NCI-H1092 (cell line): Measurements from ENCODE around the gene LGALS3BP.
"Not testable (repeated sequence)": the region's sequence is repeated elsewhere in the genome, so short reads cannot be mapped to it uniquely, and the experiment has no call there.

Experiments
- DNase-seq: peaks from one replicate; lab custom pipeline; 2025; lab: John Stamatoyannopoulos, UW

The LGALS3BP gene

GRCh38 chr17:78979780-78980623, at the start of gene LGALS3BP:
Gene LGALS3BP, minus strand, starts transcription at chr17:78979923. Its CDS starts 2,732 bp downstream, at chr17:78977191.
- peak; percentile 94 for DNase-seq

- DNase-seq = no peak
Measured at GRCh38 chr17:79028496-79029326, 49.0 kb upstream of the LGALS3BP start.

GRCh38 chr17:79027925-79028491, 48.3 kb upstream of the LGALS3BP start:
- DNase-seq = no peak

GRCh38 chr17:79027274-79027924, 47.7 kb upstream of the LGALS3BP start:
- no peak for DNase-seq

- DNase-seq = no peak
Measured at GRCh38 chr17:79026376-79027273, 46.9 kb upstream of the LGALS3BP start.

- DNase-seq = no peak
Measured at GRCh38 chr17:79024901-79025737, 45.4 kb upstream of the LGALS3BP start.

- DNase-seq = no peak
Measured at GRCh38 chr17:79023886-79024771, 44.4 kb upstream of the LGALS3BP start, which contains the start of gene C1QTNF1. Gene C1QTNF1, plus strand, starts transcription at chr17:79024169. Its CDS starts 19,800 bp downstream, at chr17:79043969.

GRCh38 chr17:79023180-79023705, 43.5 kb upstream of the LGALS3BP start:
- no peak for DNase-seq

GRCh38 chr17:79022507-79022991, 42.8 kb upstream of the LGALS3BP start:
- no peak for DNase-seq

GRCh38 chr17:79021929-79022328, 42.2 kb upstream of the LGALS3BP start:
- DNase-seq = not testable (repeated sequence)

- DNase-seq = no peak
Measured at GRCh38 chr17:79020631-79021301, 41.0 kb upstream of the LGALS3BP start.

GRCh38 chr17:79019632-79020584, 40.2 kb upstream of the LGALS3BP start:
- DNase-seq = no peak

GRCh38 chr17:79019261-79019631, 39.5 kb upstream of the LGALS3BP start:
- no peak for DNase-seq

GRCh38 chr17:79018370-79018695, 38.6 kb upstream of the LGALS3BP start:
- no peak for DNase-seq

GRCh38 chr17:79017546-79018369, 38.0 kb upstream of the LGALS3BP start:
- DNase-seq = no peak

GRCh38 chr17:79014158-79014758, 34.5 kb upstream of the LGALS3BP start:
- DNase-seq = no peak
